IPS DF 4.7 (cell line): ENCODE results near the gene ROR1.

Source experiments
- DNase-seq: peaks from one replicate; pipeline ENCODE4 v3.0.0-alpha.2; 2013; ENCODE audit warnings: low spot score; ENCODE audit errors: extremely low read depth

ROR1 gene

DNA sequence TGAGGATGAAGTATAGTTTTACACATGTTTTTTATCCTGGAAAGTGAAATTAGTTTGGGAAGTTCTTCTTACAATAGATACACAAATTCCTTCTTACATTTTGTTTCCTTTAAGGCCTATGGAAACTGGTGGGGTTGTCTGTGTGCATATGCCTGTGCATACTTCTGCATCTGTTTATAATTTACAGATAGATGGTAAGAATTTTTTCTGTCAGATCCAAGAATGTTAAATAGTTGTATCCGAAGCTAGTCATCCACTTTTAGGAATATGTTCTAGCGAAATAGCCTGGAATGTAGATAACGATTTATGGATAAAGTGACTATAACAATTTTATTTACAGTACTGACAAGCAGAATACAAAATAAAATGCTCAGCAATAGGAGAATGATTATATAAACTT lies 194.1 kb downstream of the ROR1 start:
- no peak for DNase-seq

DNA sequence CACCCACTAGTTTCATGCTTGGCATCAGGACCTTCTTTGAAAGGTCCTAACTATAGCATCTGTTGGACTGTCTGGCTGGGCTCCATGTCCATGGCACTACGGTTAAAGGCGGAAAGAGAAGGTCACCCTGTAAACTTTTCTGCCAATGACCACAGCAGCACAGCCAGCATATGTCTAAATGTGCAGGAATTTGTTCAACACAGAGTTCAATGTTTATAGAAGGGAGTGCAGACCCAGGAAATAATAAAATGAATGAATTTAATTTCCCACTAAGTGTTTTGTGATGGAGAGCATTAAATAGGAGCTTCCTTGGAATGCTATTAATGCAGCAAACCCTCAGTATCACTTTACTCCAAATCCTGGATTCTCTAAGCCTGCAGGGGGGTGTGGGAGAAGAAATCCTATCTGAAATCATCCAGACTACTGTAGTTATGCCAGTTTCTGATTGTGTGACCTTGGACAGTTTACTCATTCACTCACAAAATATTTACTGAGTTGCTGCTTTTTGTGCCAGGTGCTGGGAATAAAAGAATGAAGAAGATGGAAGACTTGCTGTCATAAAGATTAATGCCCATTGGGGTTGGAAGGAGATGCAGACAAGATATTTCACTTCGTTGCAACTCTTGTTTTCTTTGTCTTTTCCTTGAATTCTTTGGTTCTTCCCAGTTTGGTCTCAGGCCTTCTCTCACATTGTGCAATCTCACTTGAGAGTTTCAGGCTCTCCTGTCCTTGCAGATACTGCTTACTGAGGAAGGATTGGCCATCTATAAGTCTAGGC lies 195.0 kb downstream of the ROR1 start:
- no peak for DNase-seq

GRCh38 chr1:63969441-63969901 lies 195.7 kb downstream of the ROR1 start:
- no peak for DNase-seq

DNA sequence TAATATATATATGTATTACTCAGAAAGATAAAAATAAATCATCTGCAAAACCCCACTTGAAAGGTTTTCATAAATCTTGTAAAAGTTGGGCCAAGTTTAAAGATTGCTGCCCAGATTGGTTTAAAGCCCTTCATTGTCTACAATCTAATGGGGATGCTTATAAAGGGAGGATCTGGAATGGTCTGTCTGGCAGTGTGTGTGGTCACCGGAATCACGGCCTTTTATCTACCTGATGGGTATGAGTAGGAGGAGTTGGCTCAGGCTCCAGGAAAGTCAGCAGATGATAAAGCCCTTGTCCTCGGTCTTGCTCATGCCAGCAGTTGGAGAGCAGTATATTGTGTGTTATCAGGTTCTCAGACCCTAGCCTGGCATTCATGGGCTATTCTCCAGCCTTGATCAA lies 197.7 kb downstream of the ROR1 start:
- DNase-seq: no peak

- DNase-seq: no peak
Measured at GRCh38 chr1:63973005-63973419, 199.2 kb downstream of the ROR1 start.

DNA sequence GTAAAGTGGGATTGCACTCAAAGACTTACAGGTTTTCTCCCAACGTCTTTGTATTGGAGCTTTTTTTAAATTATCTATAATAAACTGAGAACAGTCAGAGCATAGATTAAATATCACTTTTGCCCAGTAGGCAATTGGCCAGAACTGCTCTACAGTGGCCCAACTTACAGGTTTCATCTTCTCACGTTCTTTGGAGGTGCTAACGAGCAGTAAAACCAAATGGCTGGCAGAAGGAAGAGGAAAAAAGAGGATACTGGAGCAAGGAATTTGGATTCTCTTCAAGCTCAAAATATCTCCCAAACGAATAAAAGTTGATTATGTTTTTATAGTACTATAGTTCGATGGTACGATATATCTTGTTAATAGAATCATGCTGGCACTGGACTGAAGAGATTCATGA lies 201.1 kb downstream of the ROR1 start:
- no peak for DNase-seq

DNA sequence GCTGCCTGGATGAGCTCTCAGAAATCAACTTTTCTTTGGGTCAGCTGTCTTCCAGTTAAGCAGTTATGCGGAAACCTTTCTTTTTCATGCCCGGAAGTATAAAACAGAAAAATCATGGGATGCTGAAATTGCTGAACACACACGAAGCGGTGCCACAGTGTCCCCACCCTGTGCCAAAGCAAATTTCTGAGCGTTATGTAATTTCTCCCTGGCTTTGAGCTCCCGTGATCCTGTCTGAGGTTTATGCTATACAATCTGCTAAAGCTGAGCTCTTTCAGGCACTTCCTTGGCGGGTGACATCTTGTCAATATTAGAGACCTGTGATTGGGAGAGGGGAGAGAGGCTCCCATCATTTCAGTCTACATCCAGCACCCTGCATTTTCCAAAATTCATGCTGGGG lies 201.7 kb downstream of the ROR1 start:
- DNase-seq: no peak

DNA sequence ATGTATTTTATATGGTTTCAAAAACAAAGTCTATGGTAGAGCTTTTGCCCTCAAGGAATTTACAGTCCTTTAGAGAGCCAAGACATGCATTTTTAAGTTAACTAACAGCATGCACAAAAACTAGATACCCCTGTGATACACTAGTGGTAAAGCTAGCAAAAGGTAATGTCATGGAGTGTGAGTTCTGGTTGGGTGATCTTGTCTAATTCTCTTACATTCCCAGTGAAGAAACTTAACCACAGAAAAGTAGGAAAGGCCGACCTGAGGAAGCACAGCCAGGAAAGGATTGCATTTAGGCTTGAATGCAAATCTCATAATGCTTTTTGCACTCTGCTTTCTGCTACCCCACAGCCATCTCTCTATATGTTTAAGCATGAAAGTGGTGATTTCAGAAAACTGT lies 202.2 kb downstream of the ROR1 start:
- no peak for DNase-seq

GRCh38 chr1:63977466-63977865 lies 203.6 kb downstream of the ROR1 start:
- DNase-seq: no peak

- DNase-seq: no peak
Measured at GRCh38 chr1:63980740-63981407, 207.1 kb downstream of the ROR1 start.

DNA sequence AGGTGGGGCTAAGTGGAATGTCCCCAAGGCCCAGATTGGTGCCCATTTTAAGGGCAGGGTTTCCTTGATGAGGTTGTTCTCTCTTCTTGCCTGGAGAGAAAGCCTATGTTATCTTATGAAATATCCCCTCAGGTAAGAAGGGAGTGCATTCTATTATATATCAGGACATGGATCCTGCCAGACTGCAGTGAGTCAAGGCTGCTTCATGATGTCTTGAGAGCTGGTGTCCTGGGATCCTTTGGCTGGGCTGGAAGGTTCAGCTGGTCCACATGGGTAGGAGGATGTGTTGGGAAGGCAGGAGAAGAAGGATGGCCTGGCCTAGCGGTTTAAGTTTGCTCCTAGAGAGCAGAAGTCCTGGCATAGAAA lies 207.6 kb downstream of the ROR1 start:
- DNase-seq: no peak

DNA sequence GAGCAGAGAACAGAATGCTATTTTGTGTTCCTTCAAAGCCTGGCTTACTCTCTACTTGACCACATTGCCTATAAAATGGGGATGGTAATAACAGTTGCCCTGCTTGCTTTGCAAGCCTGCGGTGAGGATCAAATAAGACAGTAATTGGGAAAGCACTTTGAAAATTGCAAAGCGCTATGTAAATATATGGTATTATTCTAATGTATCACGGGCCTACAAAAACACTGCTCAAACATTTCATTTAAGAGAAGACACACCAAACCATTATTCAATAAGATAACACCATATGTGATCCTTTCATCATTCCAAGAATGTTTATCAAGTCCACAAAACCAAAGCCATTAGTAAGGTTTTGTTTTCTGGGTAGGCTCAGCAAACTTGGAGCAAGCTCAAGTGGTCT lies 208.4 kb downstream of the ROR1 start:
- DNase-seq: no peak

GRCh38 chr1:63983391-63984256 lies 209.8 kb downstream of the ROR1 start:
- DNase-seq: no peak

GRCh38 chr1:63984257-63984929 lies 210.6 kb downstream of the ROR1 start:
- DNase-seq: no peak

GRCh38 chr1:63984930-63985290 lies 211.1 kb downstream of the ROR1 start:
- no peak for DNase-seq

DNA sequence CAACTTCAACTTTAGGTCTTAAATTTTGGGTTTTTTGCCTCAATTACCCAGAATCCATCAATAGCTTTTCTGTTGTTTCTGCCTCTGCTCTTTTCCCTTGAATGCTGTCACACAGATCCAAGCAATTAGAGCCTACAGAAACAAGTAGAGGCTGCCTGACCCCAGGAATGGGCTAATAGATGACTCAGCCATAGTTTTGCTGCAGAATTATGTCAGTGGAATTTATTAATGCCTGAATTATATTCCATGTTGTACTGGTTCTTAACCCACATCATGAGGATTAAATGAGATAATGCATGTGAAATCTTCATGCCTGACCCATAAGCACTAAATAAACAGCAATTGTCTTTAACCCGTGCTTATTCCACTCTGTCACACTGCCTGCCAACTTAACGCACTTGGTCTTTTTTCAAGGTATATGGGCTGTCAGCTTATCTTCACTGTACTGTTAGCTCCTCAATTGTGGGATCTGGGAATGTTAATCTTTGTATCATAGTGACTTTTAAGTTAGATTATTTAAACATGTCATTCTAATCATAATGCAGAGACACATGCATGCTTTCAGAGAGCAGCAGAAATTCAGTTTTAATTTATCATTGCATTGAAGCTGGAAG lies 213.3 kb downstream of the ROR1 start:
- no peak for DNase-seq

DNA sequence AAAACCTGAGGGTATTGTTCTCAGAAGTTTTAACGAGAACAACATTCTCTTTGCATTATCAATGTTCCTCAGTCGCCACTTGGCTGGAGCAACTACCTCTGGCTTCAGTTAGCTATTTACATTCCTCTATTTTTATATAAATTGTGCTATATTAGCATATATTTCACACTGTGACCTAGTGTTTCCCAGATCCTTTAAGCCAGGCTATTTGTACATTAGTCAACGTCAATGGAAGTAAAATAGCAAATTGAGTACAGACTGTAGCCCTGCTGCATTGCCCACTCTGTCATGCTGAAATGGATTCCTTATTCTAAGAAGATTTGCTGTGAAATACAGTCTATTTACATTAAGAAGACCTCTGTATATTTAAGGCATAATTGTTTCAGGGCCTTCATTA lies 213.8 kb downstream of the ROR1 start:
- no peak for DNase-seq

GRCh38 chr1:63988941-63989340 lies 215.1 kb downstream of the ROR1 start:
- no peak for DNase-seq

GRCh38 chr1:63991685-63992084 lies 217.9 kb downstream of the ROR1 start:
- DNase-seq: no peak

DNA sequence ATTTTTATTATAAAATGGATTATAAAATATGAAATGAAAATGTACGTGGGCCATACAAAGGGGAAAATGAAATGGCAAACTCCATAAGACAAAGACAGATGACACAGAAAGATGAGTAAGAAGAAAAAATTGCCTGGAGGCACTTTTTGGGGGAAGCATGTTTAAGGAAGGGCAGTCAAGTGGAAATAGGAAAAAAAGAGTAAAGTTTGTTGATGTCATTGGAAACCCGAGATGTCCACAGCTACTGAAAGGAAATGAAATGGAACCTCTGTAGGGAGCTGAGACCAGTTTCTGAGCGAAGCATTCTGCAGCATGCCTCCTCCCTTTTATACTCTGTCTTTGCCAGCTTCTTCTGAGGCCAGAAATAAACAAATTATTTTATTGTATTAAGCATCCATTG lies 226.2 kb downstream of the ROR1 start:
- DNase-seq: no peak

DNA sequence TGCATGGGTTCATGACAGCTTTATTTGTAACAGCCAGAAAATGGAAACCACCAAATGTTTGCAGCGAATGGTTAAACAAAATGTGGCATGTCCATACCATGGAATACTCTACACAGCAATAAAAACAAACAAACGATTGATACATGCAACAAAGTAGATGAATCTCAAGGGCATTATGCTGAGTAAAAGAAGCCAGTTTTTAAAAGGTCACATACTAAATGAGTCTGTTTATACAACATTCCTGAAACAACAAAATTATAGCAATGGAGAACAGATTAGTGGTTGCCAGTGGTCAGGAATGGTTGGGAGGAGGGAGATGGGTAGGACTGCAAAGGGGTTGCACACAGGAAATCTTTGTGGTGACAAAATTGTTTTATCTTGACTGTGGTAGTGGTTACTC lies 227.2 kb downstream of the ROR1 start:
- DNase-seq: no peak
